ENCODE measurements around the gene UBB.

DNA sequence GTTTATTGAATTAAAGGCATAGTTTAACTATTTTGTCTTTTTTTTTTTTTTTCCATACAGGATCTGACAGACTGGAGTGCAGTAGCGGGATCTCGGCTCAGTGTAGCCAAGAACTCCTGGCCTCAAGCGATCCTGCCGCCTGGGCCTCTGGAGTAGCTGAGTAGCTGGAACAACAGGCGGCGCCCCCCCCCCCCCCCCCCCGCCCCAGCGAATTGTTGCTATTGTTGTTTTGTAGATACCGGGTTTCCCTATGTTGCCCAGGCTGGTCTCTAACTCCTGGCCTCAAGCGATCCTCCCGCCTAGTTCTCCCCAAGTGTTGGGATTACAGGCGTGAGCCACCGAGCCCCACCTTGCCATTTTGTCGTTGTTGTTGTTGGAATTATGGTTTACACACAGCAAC is 26.3 kb upstream of the UBB start:
- TF ChIP-seq CTCF (conservative IDR thresholded peaks at IDR 0.05; ENCODE audit: low read depth in 2 of 2) (no peak), POLR2AphosphoS5 (IDR thresholded peaks at IDR 0.05; ENCODE audit: low read depth) (no peak), JUNB (IDR thresholded peaks at IDR 0.05; ENCODE audit: unreplicated experiment) (no peak), EZH2phosphoT487 (IDR thresholded peaks at IDR 0.05; ENCODE audit: unreplicated experiment) (no peak), ZNF114 (CRISPR knock-in tag; IDR thresholded peaks at IDR 0.05) (no peak), EZH2 (IDR thresholded peaks at IDR 0.05; ENCODE audit: low read depth, unreplicated experiment) (no peak), REST (IDR thresholded peaks at IDR 0.05; ENCODE audit: unreplicated experiment) (no peak)

Measured in GM23338 (cell line).